GM18526 (cell line): Measurements from ENCODE around the gene BCAR3.

Experiments
- POLR2A ChIP-seq: IDR thresholded peaks from 3 replicates; pipeline ENCODE4 v1.6.1; 2011; ENCODE audit not compliant: insufficient read length; ENCODE audit errors: extremely low read depth

The BCAR3 gene

GRCh38 chr1:93617670-93618499, 63.8 kb downstream of the BCAR3 start:
- TF ChIP-seq POLR2A = no peak

- no peak for TF ChIP-seq POLR2A
Observed at GRCh38 chr1:93616996-93617669, 64.5 kb downstream of the BCAR3 start.

- TF ChIP-seq POLR2A = no peak
Observed at GRCh38 chr1:93616221-93616995, 65.2 kb downstream of the BCAR3 start.

GRCh38 chr1:93615582-93616150, 66.0 kb downstream of the BCAR3 start:
- TF ChIP-seq POLR2A = no peak

GRCh38 chr1:93614986-93615581, 66.6 kb downstream of the BCAR3 start:
- no peak for TF ChIP-seq POLR2A

GRCh38 chr1:93614541-93614940, 67.1 kb downstream of the BCAR3 start:
- TF ChIP-seq POLR2A = no peak

GRCh38 chr1:93613898-93614297, 67.7 kb downstream of the BCAR3 start:
- TF ChIP-seq POLR2A = no peak

GRCh38 chr1:93612510-93612909, 69.1 kb downstream of the BCAR3 start:
- TF ChIP-seq POLR2A = no peak

- TF ChIP-seq POLR2A = no peak
Observed at GRCh38 chr1:93611668-93612067, 70.0 kb downstream of the BCAR3 start.

- no peak for TF ChIP-seq POLR2A
Observed at GRCh38 chr1:93609536-93609935, 72.1 kb downstream of the BCAR3 start.

GRCh38 chr1:93608187-93609109, 73.2 kb downstream of the BCAR3 start:
- TF ChIP-seq POLR2A = no peak

GRCh38 chr1:93607814-93608186, 73.8 kb downstream of the BCAR3 start:
- TF ChIP-seq POLR2A = no peak

- no peak for TF ChIP-seq POLR2A
Observed at GRCh38 chr1:93605812-93606512, 75.7 kb downstream of the BCAR3 start.
